HEK293T (cell line): ENCODE results near the gene ALDH4A1.

ENCODE experiments used
- BHLHE40 ChIP-seq: fragments of 450-650 bp; IDR thresholded peaks from 2 replicates; pipeline ENCODE4 v1.6.1; 2016; ENCODE audit warnings: mild to moderate bottlenecking, moderate library complexity, borderline replicate concordance
- CTBP1 ChIP-seq: fragments of 450-650 bp; IDR thresholded peaks from 2 replicates; pipeline ENCODE4 v1.6.1; 2016; ENCODE audit warnings: borderline replicate concordance
- ELF4 ChIP-seq: fragments of 450-650 bp; IDR thresholded peaks from 2 replicates; pipeline ENCODE4 v1.6.1; 2017; ENCODE audit warnings: antibody characterized with exemption
- FOXM1 ChIP-seq: fragments of 450-650 bp; IDR thresholded peaks from 2 replicates; pipeline ENCODE4 v1.6.1; 2017; ENCODE audit warnings: mild to moderate bottlenecking, borderline replicate concordance
- L3MBTL2 ChIP-seq: fragments of 450-650 bp; conservative IDR thresholded peaks from 2 replicates; pipeline ENCODE4 v1.6.1; 2016; ENCODE audit warnings: mild to moderate bottlenecking
- LEF1 ChIP-seq: fragments of 450-650 bp; IDR thresholded peaks from 2 replicates; pipeline ENCODE4 v1.6.1; 2017; ENCODE audit warnings: mild to moderate bottlenecking, borderline replicate concordance
- NFRKB ChIP-seq: fragments of 450-650 bp; IDR thresholded peaks from 2 replicates; pipeline ENCODE4 v1.6.1; 2016; ENCODE audit warnings: mild to moderate bottlenecking, moderate library complexity
- SUZ12 ChIP-seq: fragments of 450-650 bp; IDR thresholded peaks from 2 replicates; pipeline ENCODE4 v1.6.1; 2016; ENCODE audit warnings: mild to moderate bottlenecking
- ZNF384 ChIP-seq: fragments of 450-650 bp; IDR thresholded peaks from 2 replicates; pipeline ENCODE4 v1.6.1; 2016
- TF ChIP-seq, protein P1 (sequence below): fragments of 450-650 bp; IDR thresholded peaks from 2 replicates; pipeline ENCODE4 v1.6.1; 2016

DNA sequence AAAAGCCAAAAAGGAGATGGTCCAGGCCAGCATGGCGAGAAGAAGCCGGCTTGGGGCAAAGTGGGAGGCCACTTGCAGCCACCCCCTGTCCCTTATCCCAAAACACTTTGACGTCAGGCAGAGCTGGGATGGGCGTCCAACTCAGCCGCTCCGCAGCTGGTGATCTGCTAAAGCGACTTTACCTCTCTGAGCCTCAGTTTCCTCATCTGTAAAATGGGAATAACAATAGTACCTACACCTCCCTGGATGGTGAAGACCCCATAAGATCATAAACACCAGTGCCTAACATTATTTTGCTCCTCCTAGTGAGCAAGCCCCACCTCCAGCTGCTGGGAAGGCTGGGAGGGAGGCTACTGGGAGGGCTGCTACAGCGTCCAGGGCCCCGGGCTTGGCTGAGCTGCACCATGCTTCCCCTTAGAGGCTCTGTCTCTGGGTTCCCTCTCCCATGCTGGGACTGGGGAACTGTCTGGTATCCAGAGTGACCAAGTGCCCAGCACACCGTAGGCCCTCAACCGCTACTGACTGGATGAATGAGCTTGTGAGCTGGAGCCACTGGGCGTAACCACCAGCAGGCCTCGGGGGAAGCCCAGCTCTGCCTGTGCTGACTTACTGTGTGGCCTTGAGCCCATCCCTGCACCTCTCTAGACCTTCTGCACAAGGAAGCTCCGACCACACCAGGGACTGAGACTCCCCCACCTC lies 35.8 kb upstream of the ALDH4A1 start:
- TF ChIP-seq ZNF384: no peak
- TF ChIP-seq BHLHE40: no peak
- TF ChIP-seq, protein P1, sequence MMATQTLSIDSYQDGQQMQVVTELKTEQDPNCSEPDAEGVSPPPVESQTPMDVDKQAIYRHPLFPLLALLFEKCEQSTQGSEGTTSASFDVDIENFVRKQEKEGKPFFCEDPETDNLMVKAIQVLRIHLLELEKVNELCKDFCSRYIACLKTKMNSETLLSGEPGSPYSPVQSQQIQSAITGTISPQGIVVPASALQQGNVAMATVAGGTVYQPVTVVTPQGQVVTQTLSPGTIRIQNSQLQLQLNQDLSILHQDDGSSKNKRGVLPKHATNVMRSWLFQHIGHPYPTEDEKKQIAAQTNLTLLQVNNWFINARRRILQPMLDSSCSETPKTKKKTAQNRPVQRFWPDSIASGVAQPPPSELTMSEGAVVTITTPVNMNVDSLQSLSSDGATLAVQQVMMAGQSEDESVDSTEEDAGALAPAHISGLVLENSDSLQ: no peak
- TF ChIP-seq SUZ12: no peak
- TF ChIP-seq FOXM1: no peak
- TF ChIP-seq ELF4: no peak
- TF ChIP-seq NFRKB: no peak
- TF ChIP-seq LEF1: no peak
- TF ChIP-seq L3MBTL2: no peak
- TF ChIP-seq CTBP1: no peak
